Measurements from ENCODE around the gene RNF130. TPM values are rescaled to one million over a fixed set of nuclear protein-coding genes. Genes with fewer than 3 reads are reported as not detected.

Gene RNF130
- total and polyA plus RNA-seq, 2 donors (not counting 1 experiment from before 2014, with no cell fraction given) = 14.7 to 32.4 TPM

- TF ChIP-seq EZH2 (IDR thresholded peaks at IDR 0.05; ENCODE audit: low read length, missing control alignments) = no peak
- TF ChIP-seq CTCF (conservative IDR thresholded peaks at IDR 0.05 in 1 of 2, IDR thresholded peaks at IDR 0.05 in 1 of 2; ENCODE audit: low read depth in 1 of 2, low read length in 2 of 2) = no peak
- no peaks in the 10 kb centered on the region for H3K9me3 ChIP-seq (ENCODE audit: control insufficient read depth, insufficient read depth, low read depth, low read length)
- no peak overlapping the region for H3K9ac ChIP-seq (ENCODE audit: insufficient read depth, low read length)
- DNase-seq (ENCODE audit: low read depth in 2 of 2) = no peak
- no peaks in the 10 kb centered on the region for H3K36me3 ChIP-seq (ENCODE audit: control insufficient read depth, insufficient read depth, low read length)
- no peaks in the 10 kb centered on the region for H3K27me3 ChIP-seq (ENCODE audit: control insufficient read depth, insufficient read depth, low read length)
- H3K27ac ChIP-seq (ENCODE audit: insufficient read depth, low read length) = no peak overlapping the region
- no peak overlapping the region for H3K4me3 ChIP-seq (replicated peaks in 1 of 4; ENCODE audit: control extremely low read depth in 1 of 4, insufficient read depth in 1 of 4, low read depth in 3 of 4, low read length in 4 of 4)
- no peak overlapping the region for H3K4me2 ChIP-seq (ENCODE audit: extremely low read depth, insufficient read depth, low read length)
- H2AFZ ChIP-seq (ENCODE audit: low read length) = no peak overlapping the region
- H3K4me1 ChIP-seq (ENCODE audit: control insufficient read depth, extremely low read depth, insufficient read depth, low read length) = no peaks in the 10 kb centered on the region
- H3K79me2 ChIP-seq (ENCODE audit: control insufficient read depth, insufficient read depth, low read length) = no peaks in the 10 kb centered on the region
- no peaks in the 10 kb centered on the region for H4K20me1 ChIP-seq (ENCODE audit: control insufficient read depth, extremely low read depth, insufficient read depth, low read length)
Measured at GRCh38 chr5:180035206-180035931, 36.2 kb downstream of the RNF130 start.

- TF ChIP-seq CTCF (conservative IDR thresholded peaks at IDR 0.05 in 1 of 2, IDR thresholded peaks at IDR 0.05 in 1 of 2; ENCODE audit: low read depth in 1 of 2, low read length in 2 of 2) (no peak), EZH2 (IDR thresholded peaks at IDR 0.05; ENCODE audit: low read length, missing control alignments) (no peak)
- Histone ChIP-seq H3K4me3 (replicated peaks in 1 of 4; ENCODE audit: control extremely low read depth in 1 of 4, insufficient read depth in 1 of 4, low read depth in 3 of 4, low read length in 4 of 4) (no peak overlapping the region), H3K36me3 (ENCODE audit: control insufficient read depth, insufficient read depth, low read length) (no peaks in the 10 kb centered on the region), H3K27me3 (ENCODE audit: control insufficient read depth, insufficient read depth, low read length) (no peaks in the 10 kb centered on the region), H3K4me1 (ENCODE audit: control insufficient read depth, extremely low read depth, insufficient read depth, low read length) (no peaks in the 10 kb centered on the region), H4K20me1 (ENCODE audit: control insufficient read depth, extremely low read depth, insufficient read depth, low read length) (no peaks in the 10 kb centered on the region), H2AFZ (ENCODE audit: low read length) (no peak overlapping the region), H3K79me2 (ENCODE audit: control insufficient read depth, insufficient read depth, low read length) (no peaks in the 10 kb centered on the region), H3K9me3 (ENCODE audit: control insufficient read depth, insufficient read depth, low read depth, low read length) (no peaks in the 10 kb centered on the region), H3K4me2 (ENCODE audit: extremely low read depth, insufficient read depth, low read length) (no peak overlapping the region), H3K9ac (ENCODE audit: insufficient read depth, low read length) (no peak overlapping the region), H3K27ac (ENCODE audit: insufficient read depth, low read length) (no peak overlapping the region)
- DNase-seq (ENCODE audit: low read depth in 2 of 2) = peak; percentile 16 to 57
Measured at GRCh38 chr5:180034564-180034963, 37.0 kb downstream of the RNF130 start.

- Histone ChIP-seq H3K4me2 (ENCODE audit: extremely low read depth, insufficient read depth, low read length) (no peak overlapping the region), H4K20me1 (ENCODE audit: control insufficient read depth, extremely low read depth, insufficient read depth, low read length) (no peaks in the 10 kb centered on the region), H3K36me3 (ENCODE audit: control insufficient read depth, insufficient read depth, low read length) (no peaks in the 10 kb centered on the region), H3K27ac (ENCODE audit: insufficient read depth, low read length) (no peak overlapping the region), H3K9me3 (ENCODE audit: control insufficient read depth, insufficient read depth, low read depth, low read length) (no peaks in the 10 kb centered on the region), H3K9ac (ENCODE audit: insufficient read depth, low read length) (no peak overlapping the region), H3K27me3 (ENCODE audit: control insufficient read depth, insufficient read depth, low read length) (no peaks in the 10 kb centered on the region), H3K4me3 (replicated peaks in 1 of 4; ENCODE audit: control extremely low read depth in 1 of 4, insufficient read depth in 1 of 4, low read depth in 3 of 4, low read length in 4 of 4) (no peak overlapping the region), H2AFZ (ENCODE audit: low read length) (no peak overlapping the region), H3K4me1 (ENCODE audit: control insufficient read depth, extremely low read depth, insufficient read depth, low read length) (no peaks in the 10 kb centered on the region), H3K79me2 (ENCODE audit: control insufficient read depth, insufficient read depth, low read length) (no peaks in the 10 kb centered on the region)
- no peak for DNase-seq (ENCODE audit: low read depth in 2 of 2)
- TF ChIP-seq EZH2 (IDR thresholded peaks at IDR 0.05; ENCODE audit: low read length, missing control alignments) (no peak), CTCF (conservative IDR thresholded peaks at IDR 0.05 in 1 of 2, IDR thresholded peaks at IDR 0.05 in 1 of 2; ENCODE audit: low read depth in 1 of 2, low read length in 2 of 2) (no peak)
Measured at GRCh38 chr5:180027459-180028089, 44.0 kb downstream of the RNF130 start.

All from fibroblast of lung (primary cell).